ENCODE data around the gene VASP.

The VASP gene

GRCh38 chr19:45515807-45516401, 8.6 kb downstream of the VASP start:
- DNase-seq, result peak in 1 of 2 experiments; percentile 29

GRCh38 chr19:45517238-45517637, 10.0 kb downstream of the VASP start:
- DNase-seq, result no peak

- no peak for DNase-seq
Measured at GRCh38 chr19:45517641-45518468, 10.6 kb downstream of the VASP start.

GRCh38 chr19:45518469-45518826, 11.2 kb downstream of the VASP start:
- DNase-seq, result no peak

GRCh38 chr19:45522010-45522941, 15.0 kb downstream of the VASP start:
- no peak for DNase-seq

GRCh38 chr19:45523642-45524256, 16.5 kb downstream of the VASP start:
- peak; percentile 58 to 65 for DNase-seq

- no peak for DNase-seq
Measured at GRCh38 chr19:45524575-45525129, 17.4 kb downstream of the VASP start.

- DNase-seq, result no peak
Measured at GRCh38 chr19:45526143-45526542, 18.9 kb downstream of the VASP start.

- no peak for DNase-seq
Measured at GRCh38 chr19:45526971-45527370, 19.7 kb downstream of the VASP start.

- no peak for DNase-seq
Measured at GRCh38 chr19:45527731-45528130, 20.5 kb downstream of the VASP start.

- DNase-seq, result no peak
Measured at GRCh38 chr19:45528149-45528743, 21.0 kb downstream of the VASP start.

- DNase-seq, result no peak
Measured at GRCh38 chr19:45528744-45529419, 21.6 kb downstream of the VASP start.

GRCh38 chr19:45529420-45529785, 22.1 kb downstream of the VASP start:
- no peak for DNase-seq

- no peak for DNase-seq
Measured at GRCh38 chr19:45531349-45531748, 24.1 kb downstream of the VASP start.

GRCh38 chr19:45539459-45539858, 32.2 kb downstream of the VASP start:
- DNase-seq, result no peak

- no peak for DNase-seq
Measured at GRCh38 chr19:45542234-45542668, 35.0 kb downstream of the VASP start.

- DNase-seq, result no peak
Measured at GRCh38 chr19:45547211-45547770, 40.0 kb downstream of the VASP start.

- DNase-seq, result no peak
Measured at GRCh38 chr19:45547965-45548609, 40.8 kb downstream of the VASP start.

GRCh38 chr19:45553464-45553863, 46.2 kb downstream of the VASP start:
- no peak for DNase-seq

GRCh38 chr19:45554481-45554880, 47.2 kb downstream of the VASP start:
- DNase-seq, result no peak

GRCh38 chr19:45556835-45557234, 49.6 kb downstream of the VASP start:
- DNase-seq, result no peak

All from activated CD4-positive, alpha-beta T cell treated with anti-CD3 and anti-CD28 coated beads, Interleukin-2, amount 50 U/mL, for 4 hours (primary cell).